ENCODE measurements around the gene RIPK4.

The RIPK4 gene

DNA sequence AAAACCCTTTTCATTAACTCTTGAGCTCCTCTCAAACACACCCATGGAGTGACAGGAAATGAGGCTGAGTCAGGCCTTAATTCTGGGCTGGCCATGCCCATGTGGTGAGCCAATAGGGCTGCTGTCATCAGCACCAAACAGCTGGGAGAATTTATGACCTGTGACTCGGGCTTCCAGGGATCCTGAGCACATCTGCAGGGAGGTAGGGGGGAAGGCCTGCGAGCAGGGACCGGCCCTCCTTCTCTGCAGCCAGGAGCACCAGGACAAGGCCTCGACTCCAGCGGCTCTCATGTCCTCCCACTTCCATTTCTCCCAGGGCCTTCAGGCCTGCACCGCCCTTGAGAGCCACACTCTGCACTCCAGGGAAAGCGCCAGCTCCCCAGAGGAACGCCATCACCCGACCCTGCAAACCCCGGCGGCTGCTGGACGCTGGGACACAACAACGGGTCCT, 14.6 kb downstream of the RIPK4 start:
- DNase-seq: no peak

DNA sequence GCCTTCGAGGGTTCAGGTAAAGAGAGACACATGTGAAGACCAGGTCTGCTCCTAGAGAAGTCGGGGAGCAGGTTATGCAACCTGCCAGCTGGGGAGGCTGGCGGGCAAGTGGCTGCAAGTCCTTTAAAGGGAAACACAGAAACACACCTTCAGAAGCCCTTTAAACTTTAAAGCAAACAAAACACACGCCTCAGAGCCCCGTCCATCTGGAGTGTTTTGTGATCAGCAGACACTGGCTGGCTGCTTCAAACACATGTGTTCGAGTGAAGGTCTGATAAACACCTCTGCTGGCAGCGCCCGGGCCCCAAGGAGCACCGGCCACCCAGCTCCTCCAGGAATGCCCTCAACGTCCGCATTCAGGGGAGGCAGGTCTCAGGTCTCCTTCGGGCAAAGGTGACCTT, 15.2 kb downstream of the RIPK4 start:
- no peak for DNase-seq

DNA sequence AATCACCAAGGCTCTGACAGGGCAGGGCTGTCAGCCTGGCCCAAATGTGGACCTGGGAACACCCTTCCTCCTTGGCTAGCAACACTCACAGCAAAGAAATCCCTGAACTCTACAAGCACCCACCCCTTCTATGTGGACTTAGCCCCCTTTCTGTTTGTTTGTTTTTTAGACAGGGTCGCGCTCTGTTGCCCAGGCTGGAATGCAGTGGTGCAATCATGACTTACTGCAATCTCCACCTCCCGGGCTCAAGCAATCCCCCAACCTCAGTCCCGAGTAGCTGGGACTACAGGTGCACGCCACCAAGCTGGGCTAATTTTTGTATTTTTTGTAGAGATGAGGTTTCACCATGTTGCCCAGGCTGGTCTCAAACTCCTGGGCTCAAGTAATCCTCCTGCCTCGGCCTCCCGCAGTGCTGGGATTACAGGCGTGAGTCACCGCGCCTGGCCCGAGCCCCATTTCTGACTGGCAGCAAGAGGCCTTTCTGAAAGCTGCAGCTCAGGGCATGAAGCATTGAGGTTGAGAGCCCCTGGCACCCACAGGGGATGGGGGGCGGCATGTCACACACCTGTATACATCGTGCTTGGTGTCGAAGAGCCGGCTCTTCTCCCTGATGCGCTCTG, 16.2 kb downstream of the RIPK4 start:
- DNase-seq: no peak

DNA sequence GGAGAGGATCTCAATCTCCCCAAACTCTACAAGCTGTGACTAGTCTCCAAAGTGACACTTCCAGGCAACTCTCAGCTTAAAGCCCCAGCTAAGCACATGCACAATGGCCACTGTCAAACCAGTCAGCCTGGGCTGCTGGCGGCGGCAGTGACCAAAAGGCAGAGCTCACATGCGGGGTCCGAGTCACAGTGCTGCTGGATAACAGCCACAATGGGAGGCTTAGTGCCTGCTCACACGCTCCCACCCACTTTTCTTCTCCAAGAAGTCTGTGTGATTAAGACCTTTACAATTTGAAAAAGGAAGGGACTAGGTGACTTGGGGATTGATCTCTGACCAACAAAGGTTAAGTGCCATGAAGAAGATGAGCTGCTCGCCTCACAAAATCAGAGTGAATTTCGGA, 16.8 kb downstream of the RIPK4 start:
- no peak for DNase-seq

DNA sequence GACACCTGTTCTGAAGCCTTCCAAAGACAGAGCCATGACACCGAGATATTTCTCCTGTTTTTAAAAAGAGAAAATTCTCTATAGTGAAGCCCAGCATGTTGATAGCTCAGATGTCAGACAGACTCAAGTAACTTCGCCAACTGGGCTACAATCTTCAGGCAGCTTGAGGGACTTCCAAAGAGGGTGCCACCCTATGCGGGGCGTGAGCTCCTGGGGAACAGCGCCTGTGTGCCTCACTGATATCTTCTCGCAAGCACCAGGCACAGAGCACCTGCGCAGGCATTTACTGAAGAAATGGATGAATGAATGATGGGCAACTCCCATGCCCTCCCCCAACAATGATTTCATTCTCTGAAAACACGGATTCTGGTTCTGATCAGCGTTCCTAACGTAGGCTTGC, 17.6 kb downstream of the RIPK4 start:
- DNase-seq: no peak

DNA sequence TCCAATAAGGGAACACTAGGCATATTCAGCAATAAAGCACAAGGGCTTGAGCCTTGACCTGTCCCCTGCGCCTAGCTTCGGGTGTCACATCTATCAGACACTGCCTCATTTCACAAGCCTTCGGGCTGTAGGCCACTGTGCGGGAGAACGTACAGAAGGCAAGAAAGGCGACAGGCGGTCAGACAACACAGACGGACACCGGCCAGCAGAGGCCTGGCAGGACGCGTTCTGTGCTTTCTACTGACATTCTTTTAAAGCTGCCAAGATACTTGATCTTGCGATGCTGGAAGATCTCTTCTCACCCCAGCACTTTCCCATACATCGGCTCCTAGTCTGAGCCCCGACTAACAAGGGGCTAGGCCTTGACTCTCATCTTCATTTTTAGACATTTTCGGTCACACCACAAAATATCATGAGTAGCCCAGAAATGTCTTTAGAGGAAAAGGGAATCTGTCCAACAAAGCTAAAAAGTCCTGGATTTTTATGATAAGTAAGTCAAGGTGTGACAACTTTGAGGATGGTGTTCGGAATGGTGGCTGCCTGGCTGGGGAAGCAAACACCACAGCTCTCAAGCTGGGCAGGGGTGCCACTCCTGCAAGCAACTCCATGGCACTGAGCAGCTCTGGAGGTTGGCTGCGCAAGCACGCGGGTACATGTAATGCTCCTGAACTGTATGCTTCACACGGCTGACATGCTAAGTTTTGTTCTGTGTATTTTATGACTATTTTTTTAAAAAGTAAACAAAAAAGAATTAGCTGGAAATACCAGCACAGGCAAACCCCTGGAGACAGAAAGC, 18.7 kb downstream of the RIPK4 start:
- no peak for DNase-seq

DNA sequence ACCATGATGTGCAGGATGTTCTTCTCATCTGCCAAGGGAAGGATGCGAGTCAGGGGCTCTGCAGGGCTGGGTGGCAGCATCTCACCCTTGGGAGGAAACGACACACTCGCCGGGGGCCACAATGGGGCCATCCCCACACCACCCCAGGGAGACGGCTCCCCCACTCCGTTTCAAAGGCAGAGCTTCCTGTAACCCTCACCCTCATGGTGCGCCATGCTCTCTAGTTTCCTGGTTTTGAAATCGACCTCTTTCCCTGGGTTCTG, 20.2 kb downstream of the RIPK4 start:
- DNase-seq: no peak

DNA sequence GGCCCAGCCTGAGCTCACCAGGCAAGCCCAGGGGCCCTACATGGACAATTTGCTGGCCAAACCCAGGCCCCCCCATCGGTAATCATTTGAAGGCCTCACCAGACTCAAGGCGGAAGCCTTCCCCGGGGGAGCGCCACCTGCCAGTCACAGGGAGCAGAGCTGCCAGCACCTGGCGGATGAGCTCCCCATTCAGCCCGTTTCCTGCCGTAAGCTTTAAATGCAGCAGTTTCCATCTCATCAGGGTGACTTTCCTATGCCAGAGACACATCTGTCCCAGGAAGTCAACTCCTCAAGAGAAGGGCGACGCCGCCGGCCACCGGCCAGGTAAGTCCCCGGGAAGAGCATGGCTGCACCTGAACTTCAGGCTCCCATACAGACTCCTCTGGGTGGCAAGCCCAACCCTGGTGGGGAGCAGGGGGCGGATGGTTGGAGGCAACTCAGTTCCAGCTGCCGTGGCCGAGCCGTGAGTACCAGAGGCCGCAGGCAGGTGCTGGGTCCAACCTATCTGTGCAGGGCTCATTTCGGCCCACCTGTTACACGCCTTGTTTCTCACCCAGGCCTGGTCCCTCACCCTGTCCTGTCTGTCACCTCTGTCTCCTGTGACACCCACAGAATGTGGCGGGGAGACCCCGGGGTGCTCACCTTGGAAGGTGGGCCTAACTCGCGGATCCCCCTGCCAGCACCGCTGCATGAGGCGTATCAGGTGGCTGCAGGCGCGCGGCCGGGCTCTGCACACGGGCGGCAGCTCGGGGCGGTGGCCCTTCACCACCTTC, 20.7 kb downstream of the RIPK4 start:
- DNase-seq: no peak

DNA sequence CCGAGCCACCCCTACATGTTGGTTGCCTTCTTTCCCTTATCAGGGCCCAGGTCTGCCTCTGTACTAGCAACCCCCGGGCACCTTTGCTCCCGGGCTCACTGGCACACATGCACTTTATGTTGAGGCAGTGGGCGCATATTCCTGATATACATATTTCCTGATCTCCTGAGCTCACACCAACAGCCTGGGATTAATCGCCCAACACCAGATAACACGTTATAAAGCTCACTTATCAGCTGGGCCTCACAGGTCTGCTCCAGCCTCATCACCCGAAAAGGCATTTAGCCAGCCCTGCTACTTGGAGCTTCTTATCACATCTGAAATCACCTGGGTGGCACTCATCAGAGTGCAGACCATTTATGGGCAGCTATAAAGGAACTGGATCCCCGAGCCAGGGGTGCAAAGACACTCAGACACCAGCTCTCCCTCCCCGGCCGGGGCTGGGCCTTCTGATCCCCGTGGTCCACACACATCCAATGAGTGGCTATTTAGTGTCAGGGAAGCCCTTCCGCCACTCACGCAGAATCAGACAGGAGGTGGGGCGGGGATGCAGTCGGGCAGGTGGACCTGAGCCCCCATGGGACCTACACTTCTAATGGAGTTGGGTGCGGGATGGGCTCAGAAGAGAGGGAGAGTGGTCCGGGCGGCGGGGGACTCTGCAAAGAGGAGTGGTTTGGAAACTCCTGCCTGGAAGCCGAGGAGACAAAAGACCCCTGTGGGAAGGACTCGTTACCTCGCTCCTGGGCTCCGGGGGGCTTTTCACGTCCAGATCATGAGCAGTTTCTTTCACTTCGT, 21.6 kb downstream of the RIPK4 start:
- DNase-seq: no peak

DNA sequence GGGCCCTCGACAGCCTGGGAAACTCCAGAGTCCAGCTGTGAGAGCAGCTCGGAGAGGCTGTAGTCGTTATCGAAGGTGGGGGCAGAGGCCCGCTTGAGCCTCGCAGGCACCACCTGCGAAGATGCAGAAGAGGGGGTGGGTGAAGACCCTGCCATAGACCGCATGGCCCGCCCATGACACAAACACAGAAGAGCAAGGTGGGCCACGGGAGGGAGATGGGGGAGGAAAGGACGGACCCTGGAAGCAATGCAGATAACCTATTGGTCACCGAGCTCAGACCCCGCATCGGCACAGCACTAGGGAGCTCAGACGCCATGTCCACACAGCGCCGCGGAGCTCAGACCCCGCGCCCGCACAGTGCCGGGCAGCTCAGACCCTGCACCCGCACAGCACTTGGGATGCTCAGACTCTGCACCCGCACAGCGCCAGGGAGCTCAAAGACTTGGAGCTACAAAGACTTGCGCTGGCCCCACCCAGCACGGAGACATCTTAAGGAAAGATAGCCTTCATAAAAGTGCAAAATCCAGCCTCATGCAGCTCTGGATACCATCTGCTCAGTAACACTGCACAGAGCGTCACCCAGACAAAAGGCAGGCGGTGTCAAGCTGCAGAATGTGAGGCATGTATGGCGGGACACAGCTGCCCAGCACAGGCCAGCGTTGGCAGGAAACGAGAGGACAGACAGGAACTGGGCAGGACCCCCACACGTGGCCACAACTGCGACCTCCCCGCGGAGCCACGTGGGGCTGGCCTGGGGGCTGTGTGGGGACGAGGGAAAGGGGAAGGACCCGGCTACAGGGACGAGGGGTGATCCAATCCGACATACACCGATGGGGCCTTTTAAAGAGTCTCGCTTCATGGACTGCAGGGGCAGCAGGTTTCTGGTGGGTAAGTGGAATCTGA, 22.6 kb downstream of the RIPK4 start:
- no peak for DNase-seq

DNA sequence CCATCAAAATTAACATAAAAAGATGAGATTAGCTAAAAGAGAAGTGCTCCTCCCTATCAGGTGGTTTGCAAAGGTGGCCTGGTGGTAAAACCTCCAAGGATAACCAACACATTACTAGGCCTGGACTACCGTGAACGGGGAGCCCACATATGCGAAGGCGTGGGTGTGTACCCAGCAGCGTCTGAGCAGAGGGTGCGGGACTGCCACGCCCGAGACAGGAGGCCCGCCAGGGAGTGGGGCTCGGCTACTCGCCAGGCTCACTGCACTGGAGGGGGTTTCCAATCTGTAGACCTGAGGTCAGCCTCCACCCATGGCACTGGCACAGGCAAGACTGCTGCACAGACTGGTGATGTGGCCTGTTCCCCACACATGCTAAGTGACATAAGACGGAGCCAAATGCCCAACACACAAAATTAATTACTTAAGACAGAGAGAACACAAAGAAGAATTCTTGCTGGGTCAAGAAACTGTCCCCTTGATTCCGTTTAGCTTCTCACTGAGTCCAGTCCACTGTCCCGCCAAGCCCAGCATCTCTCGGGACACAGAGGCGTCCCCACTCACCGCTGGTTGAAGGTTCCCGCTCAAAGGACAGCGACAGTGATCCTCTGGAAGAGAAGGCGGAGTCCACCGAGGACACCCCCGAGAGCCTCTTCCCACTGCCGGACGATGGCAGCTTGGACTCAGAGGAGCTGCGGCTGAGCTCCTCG, 23.4 kb downstream of the RIPK4 start:
- no peak for DNase-seq

DNA sequence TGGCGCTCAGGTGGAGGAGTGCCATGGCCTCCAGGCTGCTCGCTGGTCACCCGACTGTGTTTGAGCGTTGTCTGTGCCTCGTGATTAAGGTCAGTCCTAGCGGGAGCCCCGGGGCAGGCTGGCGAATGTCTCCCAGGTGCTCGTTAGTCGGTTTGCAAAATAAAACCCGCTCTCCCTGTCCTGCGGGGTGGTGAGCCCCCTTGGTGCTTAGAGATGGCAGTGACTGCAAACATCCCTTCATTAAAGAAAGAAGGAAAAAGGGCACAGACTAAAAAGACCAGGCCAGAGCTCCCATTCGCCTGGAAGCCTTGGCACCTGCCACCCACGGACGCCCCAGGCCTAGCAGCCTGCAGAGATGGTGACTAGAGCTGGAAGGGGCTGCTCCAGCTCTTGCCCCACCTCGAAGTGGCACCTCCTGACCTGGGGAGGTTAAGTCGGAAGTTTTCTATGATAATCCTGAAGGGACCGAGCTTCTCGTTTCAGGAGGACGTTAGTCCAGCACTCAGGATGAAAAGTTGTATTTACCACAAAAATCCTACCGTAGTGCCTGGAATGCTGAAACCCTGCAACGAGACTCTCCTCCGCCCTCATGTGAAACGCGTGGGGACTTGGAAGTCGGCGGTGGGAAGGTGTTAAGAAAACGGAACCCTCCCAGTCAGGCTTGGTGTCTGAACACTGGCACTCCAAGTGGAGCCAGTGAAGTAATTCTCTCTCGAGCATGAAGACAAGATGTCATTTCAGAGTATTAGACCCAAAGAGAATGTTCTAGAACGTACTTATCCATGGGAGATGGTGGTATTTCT, 24.6 kb downstream of the RIPK4 start:
- DNase-seq: no peak

DNA sequence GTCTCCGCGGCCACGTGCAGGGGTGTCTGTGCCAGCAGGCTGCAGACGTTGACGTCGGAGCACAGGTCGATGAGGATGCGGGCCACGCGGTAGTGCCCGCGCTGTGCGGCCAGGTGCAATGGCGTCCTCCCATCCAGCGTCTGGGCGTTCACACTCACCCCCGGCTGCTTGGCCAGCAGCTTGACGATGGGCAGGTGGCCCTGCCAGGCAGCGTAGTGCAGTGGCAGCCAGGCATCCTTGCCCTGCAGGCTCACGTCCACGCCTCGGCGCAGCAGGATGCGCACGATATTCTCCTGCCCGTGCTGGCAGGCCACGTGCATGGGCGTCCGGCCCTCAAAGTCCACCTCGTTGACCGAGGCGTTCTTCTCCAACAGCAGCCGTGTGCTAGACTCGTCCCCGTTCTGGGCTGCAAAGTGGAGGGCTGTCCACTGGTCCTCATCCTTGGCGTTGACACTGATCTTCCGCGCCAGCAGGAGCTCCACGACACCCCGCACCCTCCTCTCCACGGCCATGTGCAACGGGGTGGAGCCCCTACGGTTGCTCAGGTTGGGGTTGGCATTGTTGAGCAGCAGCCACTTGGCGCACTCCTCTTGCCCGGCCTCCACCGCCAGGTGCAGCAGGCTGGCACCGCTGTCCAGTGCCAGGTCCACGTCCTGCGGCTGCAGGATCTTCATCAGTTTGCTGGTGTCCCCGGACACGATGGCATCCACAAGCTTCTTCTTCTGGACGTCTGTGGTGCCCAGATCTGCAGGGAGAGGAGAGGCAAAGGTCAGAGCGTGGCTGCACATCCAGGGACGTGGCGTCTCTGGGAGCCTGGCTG, 25.4 kb downstream of the RIPK4 start:
- no peak for DNase-seq

DNA sequence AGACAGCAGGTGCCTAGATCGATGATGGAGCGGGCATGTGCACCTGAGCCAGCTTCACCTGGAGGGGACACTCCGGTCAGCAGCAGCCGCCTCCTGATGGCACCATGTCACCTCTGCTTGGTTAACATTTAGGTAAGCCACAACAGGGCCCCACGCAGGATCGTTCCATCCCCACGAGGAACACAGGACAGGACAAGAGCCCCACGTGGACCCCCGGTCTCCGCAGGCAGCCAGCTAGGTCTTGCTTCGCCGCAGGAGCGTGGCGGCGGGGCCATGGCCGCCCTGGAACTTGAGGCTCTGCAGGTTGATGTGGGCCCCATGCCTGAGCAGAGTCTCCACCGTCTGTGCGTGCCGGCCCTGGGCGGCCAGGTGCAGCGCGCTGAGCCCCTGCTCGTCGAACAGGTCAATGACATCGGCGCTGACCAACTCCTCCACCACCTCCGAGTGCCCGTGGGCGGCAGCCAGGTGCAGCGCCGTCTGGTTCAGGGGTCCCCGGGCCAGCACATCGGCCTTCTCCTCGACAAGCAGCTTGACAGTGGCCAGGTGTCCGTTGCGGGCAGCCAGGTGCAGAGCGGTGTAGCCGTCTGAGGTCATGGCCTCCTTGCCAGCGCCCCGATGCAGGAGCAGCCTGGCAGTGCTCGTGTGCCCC, 26.1 kb downstream of the RIPK4 start:
- no peak for DNase-seq

DNA sequence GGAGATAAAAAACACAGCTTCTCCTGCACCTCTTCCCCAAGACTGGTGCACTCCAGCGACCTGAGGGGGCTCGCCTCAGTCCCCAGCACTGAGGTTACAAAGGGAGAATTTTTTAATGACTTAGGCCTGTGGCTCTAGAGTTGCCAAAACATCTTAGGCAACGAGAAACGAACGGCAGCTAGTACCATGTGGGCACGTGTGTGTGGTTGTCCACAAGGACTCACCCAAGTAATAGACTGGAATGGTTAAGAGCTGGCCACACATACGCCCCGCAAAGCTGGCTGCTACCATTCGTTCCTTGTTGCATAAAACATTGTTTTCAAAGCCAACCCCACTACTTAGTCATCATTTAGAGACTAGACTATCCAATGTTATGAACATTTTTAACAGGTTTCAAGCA, 26.9 kb downstream of the RIPK4 start:
- DNase-seq: no peak

DNA sequence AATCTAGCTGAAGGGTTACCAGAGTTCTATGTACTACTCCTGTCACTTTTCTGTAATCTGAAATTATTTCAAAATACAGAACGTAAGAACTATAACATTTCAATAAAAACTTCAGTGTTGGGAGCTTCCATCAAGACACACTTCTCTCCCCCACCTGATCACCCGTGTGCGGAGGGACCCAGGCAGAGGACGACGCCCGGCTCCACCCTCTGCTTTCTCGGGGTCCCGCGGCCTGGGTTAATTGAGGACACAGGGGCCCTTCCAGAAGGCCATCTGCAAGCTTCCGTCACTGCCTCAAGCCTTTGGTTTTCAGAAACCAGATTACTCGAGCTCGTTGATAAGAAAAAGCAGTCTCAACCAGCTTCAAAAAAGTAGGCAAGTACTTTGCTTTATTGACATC, 27.8 kb downstream of the RIPK4 start:
- DNase-seq: no peak

DNA sequence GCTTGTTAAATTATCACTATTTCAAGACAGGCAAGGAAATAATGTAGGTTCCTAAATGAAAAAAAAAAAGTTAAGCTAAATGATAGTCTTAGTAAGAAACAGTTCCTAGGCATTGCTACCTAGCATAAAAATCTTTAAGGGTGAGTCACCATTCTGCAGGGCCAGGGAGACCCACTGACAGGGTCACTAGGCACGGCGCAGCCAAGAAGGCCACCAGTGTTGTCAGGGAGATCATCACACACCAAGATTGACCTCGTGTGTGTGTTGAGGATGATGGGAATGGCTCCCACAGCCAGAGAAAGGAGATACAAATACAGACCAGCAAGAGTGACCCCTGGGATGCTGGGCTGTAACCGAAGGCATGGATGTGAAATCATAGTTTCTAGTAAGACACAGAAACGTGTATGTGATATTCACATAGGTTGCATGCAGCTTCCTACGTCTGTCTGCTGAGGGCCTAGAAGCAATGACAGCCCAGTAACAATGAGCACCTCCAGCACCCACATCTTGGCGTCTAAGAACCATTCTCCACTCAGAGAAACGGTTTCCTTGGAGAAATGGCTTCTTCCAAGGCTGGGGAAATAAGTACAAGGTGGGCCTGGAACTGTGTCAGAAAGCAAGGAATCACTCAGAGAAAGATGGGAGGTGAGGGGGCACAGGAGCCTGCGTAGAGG, 29.1 kb downstream of the RIPK4 start:
- DNase-seq: no peak

DNA sequence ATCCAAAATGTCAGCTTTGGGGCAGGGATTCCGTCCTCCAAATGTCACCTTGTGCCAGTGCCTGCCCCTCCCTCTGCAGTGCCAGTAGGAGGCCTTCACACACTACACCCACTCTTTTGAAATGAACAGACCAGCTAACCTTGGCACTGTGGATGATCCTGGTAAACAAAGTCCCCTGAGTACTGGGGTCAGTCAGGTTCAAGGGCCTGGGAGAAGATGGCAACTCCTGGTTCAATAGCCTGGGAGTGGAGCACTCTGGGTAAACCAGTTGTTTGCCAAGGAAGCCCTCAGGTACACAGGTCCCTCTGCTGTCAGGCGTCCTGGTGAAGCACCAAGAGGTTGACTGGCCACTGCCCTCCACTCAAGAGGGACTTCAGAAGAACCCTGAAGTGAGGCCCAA, 30.4 kb downstream of the RIPK4 start:
- no peak for DNase-seq
